HG03469 (cell line): ENCODE results near the gene ATRNL1.

Source experiments
- ATAC-seq: cut with Tn5 transposase; IDR thresholded peaks from one replicate; pipeline ENCODE4 v1.9.1; 2021; ENCODE audit warnings: mild to moderate bottlenecking, moderate library complexity, moderate number of reproducible peaks; ENCODE audit not compliant: unreplicated experiment

ATRNL1 gene

GRCh38 chr10:115829521-115830205 is 736.5 kb downstream of the ATRNL1 start:
- no peak for ATAC-seq

- no peak for ATAC-seq
Measured at GRCh38 chr10:115830265-115830970, 737.3 kb downstream of the ATRNL1 start.

DNA sequence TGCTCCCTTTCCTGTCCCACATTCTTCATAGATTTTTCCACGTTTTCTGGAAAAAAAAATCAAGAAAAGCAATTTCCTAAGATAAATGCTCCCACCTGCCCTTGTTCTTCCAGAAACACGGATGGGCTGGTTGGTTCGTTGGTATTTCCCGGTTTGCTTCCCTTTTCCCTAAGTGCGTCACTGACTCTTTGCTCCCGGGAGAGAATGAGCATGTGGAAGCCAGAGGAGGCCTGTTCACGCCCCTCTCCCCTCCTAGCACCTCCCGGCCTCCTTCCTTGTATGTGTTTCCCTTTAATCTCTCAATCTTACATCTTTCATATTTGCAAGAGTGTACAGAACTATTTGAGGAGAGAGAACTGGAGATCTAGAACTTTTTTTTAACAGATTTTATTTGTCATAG is 737.9 kb downstream of the ATRNL1 start:
- ATAC-seq, result no peak

DNA sequence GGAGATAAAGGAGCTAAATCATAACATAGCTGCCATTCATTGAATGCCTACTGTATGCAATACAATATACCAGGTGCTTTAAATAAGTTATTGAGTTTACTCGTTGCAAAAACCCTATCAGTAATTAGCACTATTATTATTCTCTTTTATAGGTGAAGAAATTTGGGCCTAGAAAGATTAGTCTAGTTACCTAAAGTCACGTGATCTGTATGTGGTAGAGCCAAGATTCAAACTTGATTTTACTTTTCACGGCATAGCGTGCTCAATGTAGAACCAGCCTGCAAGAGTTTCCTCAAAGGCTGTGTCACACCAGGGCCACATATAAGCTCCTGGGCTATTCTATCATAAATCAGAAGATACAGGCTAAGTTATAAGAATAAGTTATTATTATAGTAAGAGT is 740.0 kb downstream of the ATRNL1 start:
- ATAC-seq, result no peak

DNA sequence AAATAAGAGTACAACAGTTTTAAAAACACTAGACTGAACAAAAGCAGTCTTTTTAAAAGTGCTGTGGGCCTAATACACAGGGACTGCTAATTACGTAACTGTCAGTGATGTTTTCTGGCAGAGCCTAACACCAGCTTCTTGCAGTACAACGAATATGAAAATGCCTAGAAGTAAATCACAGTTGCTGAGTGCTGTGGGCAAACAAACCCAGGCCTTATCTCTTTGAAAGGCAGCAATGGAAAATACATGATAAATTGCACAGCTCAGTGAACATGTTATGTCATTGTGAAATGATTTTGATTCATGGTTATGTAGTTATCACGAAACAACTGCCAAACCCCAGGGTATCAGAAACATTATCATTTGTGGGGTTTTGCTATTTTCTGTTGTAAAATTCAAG is 751.4 kb downstream of the ATRNL1 start:
- ATAC-seq, result no peak

GRCh38 chr10:115845921-115846320 is 752.8 kb downstream of the ATRNL1 start:
- no peak for ATAC-seq

DNA sequence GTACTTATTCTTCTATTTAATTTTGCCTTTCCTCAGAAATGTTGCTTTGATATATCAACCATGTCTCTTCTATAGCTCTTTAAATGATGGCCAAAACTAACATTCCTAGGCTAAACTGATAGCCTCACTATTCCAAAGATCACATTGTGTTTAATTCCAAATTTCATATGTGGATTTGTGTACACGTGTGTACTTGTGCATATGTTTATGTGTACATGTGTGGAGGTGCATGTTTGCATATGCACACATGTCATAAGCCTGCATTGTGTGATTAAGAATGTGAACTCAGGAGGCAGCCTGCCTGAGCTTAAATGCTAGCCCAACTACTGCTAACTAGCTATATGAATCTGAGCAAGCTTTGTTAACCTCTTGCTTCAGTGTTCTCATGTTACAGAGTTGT is 753.4 kb downstream of the ATRNL1 start:
- ATAC-seq, result no peak

GRCh38 chr10:115849197-115849596 is 756.0 kb downstream of the ATRNL1 start:
- ATAC-seq, result no peak

DNA sequence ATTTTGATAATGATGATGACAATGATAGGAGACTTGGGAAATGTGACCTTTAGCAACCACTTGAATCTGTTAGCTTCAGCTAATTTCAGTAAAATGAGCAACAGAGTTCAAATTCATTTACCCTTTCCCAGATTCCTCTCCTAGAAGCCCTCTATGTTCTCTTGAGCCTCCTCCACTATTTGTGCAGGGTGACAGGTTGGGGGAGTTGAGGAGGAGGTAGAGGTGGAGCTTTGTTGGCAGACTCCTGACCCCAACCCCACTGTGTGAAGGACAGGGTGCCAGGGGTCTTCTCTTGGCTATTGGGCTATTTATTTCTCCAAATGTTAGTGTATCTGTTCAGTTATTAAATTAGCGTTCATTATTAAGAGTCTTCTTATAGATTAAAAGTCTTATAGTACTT is 757.5 kb downstream of the ATRNL1 start:
- no peak for ATAC-seq

DNA sequence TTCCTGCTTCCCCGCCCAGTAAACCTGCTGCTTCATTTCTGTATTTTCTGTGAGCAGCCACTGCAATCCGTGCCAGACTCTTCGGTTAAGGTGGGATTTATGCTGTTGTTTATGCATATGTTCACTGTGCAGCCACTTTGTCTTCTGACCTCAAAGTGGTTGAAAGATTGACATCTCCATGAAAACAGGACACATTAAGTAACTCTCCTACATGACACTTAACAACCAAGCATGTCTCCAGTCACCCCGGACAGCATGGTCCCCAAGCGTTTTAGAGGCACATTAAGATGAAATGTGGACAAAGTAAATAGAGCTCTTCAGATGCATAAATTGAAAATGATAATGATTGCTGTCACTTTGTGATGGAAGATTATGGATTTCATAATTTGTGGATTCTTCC is 758.5 kb downstream of the ATRNL1 start:
- no peak for ATAC-seq

DNA sequence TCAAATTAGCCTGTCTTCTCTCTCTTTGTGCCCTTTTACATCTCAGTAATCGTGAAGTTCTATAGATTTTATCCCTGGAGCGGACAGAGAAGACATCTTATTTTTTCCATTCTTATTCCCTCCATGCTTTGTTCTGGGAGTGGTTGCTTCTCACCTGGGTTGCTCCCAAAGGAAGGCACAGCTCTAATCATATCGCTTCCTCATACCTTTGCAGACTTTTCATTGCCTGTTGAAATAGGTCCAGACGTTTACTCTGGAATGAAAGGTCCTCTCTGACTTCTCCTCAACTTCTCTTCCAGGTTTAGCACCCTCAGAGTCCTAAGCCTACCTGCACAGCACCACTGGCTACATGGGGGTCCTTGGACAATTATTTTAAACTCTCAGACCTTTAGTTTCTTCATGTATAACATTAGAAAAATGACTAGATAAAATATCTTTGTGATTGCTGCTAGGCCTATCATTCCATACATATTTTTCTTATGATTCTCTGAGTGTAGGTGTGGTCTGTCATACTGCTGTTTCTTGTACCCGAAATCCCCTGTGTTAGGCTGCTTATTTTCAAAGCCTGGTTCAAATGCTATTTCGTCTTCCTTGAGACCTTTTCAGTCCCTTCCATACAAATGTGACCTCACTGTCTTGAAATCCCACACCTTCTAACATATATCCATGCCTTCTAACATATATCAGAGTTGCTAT is 761.7 kb downstream of the ATRNL1 start:
- no peak for ATAC-seq

GRCh38 chr10:115856580-115856979 is 763.4 kb downstream of the ATRNL1 start:
- no peak for ATAC-seq

GRCh38 chr10:115857856-115858255 is 764.7 kb downstream of the ATRNL1 start:
- no peak for ATAC-seq

DNA sequence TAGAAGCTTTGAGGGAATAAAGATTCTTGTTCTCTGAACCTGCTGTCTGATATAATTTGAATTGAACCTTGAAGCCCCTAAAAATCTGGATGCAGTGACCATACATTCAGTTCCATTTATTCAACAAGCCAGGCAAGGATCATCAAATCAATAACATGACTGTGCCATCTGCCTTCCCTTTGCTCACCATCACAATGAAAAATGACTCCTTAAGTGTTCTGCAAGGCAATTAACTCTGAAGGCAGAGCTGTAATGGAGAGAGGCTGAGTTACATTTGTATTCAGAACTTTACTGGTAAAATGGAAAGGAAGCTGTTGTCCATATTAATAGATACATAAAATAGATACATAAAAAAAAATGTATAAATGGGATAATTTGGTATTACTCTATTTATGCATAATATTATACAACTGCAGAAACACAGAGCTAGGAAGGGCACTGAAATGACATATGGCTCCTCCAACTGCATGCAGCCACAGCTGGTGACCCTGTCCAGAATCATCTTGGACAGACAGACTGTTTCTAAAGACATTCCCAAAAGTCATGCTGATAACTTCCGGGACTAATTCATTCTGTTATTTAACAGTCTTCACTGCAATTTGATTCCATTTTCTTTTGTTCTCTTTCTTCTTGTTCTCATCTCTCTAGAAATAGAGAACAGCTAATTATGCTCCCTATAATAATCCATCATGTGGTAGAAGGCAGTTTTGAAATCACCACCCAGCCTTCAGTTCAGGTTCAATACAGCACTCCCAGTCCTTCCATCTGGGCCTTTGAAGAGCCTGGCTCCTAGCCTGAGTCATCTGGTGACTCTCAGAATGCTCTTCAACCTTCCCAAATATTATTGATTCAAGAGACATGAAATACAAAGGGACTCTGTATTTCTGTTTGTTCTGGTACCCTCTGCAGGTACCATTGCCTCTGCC is 767.3 kb downstream of the ATRNL1 start:
- ATAC-seq, result no peak

DNA sequence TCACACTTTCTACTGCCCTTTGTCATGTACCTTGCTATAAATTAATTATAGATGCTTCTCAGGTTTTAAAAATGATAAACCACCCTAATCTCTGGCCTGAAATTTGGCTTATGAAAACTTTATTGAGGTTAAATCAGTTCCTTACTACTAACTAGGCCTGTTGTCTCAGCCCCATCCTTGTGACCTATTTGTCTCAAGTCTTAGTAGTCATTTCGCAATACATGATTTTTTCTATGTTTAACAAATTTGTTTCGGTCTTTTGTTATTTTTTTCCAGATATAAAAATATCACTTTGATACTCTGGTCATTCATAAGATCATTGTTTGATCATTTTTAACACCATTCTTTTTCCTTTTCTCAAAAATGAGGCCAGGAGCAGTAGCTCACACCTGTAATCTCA is 768.3 kb downstream of the ATRNL1 start:
- ATAC-seq, result no peak

DNA sequence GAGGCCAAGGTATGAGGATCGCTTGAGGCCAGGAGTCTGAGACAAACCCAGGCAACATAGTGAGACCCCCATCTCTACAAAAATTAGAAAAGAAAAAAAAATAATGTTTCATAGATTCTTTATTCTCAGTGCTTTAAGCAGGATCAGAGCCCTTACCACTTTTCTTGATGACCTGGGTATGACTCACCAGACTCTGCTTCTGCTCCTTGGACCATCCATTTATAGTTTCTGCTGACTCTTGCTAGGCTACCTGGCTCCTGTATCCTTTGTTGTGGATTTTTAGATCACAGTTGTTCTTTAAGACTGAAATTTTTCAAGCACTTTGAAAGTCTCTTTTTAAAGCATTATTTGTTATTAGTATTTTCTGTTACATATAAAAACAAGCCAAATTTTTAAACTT is 768.7 kb downstream of the ATRNL1 start:
- no peak for ATAC-seq

DNA sequence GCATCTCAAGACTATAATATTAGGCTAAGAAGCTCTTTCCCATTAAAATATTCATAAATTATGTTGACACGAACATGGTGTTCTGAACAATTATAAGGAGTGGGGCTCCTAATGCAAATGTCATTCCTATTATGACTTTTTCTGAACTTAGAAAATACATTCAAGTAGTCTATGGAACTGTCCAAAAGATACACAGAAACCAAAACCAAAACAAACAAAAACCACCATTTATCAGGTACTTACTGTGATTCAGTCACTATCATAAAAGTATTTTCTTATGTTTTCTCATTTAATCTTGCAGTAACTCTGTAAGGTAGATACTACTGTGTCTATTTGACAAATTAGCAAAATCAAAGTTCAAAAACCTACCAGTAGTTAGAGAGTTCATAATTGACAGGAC is 773.0 kb downstream of the ATRNL1 start:
- no peak for ATAC-seq

DNA sequence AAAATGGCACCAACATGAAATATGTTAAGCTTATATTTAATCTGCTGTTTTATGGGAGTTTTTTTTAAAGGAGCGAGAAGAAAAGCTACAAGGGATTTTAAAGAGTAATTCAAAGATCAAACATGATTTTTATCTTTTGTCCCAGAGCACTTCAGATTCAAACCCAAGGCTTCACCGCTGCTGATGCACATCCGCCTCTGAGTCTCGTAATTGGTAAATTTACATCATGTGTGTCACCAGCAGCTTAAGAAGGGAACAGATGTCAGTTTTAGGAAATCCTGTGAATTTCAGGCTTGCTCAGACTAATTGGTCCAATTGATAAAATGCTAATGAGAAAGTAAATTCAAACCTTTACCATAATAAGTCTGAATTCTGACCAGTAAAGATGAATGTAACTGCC is 773.5 kb downstream of the ATRNL1 start:
- no peak for ATAC-seq

DNA sequence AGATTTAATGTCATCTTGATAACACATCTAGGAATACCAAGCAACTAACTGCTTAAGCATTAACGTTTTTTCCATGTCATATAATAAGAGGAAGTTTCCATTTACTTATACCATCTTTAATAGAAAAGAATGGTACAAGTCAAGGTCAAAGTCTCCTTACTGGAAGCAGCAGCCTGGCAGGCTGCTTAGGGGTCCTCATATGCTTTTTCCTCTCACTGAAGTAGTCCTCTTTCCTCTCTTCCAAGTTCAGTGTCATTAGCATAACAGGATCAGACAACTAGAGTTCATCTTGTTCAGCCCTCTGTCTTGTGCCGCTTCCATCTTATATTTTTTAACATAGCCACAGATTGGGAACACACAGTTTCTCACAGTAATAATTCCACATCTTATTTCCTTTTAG is 774.1 kb downstream of the ATRNL1 start:
- ATAC-seq, result no peak

GRCh38 chr10:115871855-115872254 is 778.7 kb downstream of the ATRNL1 start:
- ATAC-seq, result no peak

DNA sequence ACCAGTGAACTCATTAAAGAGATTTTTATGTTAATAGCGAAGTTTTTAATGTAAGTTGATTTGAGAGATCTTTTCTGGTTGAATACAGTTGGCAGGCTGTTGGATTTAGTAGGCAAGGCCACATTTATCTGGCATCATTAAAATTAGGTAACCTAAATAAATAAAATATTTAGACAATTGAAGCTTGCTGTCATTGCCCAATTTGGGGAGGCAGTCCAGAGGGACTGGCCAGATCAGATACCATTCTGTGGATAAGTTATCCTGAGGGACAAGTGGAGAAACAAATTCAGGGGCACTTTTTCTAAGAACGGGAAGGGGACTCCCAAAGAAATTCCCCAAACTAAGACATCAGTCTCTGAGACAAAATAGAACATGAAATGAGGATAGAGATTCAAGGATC is 782.0 kb downstream of the ATRNL1 start:
- no peak for ATAC-seq
